Hematopoietic multipotent progenitor cell (in vitro differentiated cells): ENCODE data around the gene ADPGK. TPM values are rescaled to one million over a fixed set of nuclear protein-coding genes. Genes with fewer than 3 reads are reported as not detected.
"Not testable (repeated sequence)": the region's sequence is repeated elsewhere in the genome, so short reads cannot be mapped to it uniquely, and the experiment has no call there.

Experiments used
- DNase-seq, 3 donors: peaks; one replicate each; pipeline ENCODE4 v3.0.0-alpha.2; 2011 to 2015; ENCODE audit warnings: low read depth in 2 of 3, low spot score in 2 of 3
- total RNA-seq: library from RNA; depleted of rRNA; stranded (reverse); fragments of >200 nt; gene quantifications from one replicate; pipeline ENCODE4 v1.2.3, GENCODE V29; 2012

Gene ADPGK
- total RNA-seq, 1 donor, result 79.2 TPM

GRCh38 chr15:72754096-72754495 lies 29.5 kb downstream of the ADPGK start:
- DNase-seq, result no peak

GRCh38 chr15:72751751-72752455 lies 31.7 kb downstream of the ADPGK start:
- DNase-seq, result peak in 2 of 3 donors; percentile 72 to 88

- DNase-seq, result no peak
Measured at GRCh38 chr15:72749700-72750099, 33.9 kb downstream of the ADPGK start.

GRCh38 chr15:72740219-72740618 lies 43.3 kb downstream of the ADPGK start:
- no peak for DNase-seq

- no peak for DNase-seq
Measured at GRCh38 chr15:72737723-72738122, 45.8 kb downstream of the ADPGK start.

GRCh38 chr15:72737061-72737460 lies 46.5 kb downstream of the ADPGK start:
- DNase-seq, result no peak

GRCh38 chr15:72735111-72735510 lies 48.4 kb downstream of the ADPGK start:
- no peak for DNase-seq

GRCh38 chr15:72733941-72734738 lies 49.4 kb downstream of the ADPGK start:
- no peak for DNase-seq

- DNase-seq, result peak in 2 of 3 donors; percentile 18 to 23
Measured at GRCh38 chr15:72732516-72732915, 51.0 kb downstream of the ADPGK start.

- no peak for DNase-seq
Measured at GRCh38 chr15:72732086-72732485, 51.5 kb downstream of the ADPGK start.

- no peak for DNase-seq
Measured at GRCh38 chr15:72728821-72729220, 54.7 kb downstream of the ADPGK start.

GRCh38 chr15:72728249-72728648 lies 55.3 kb downstream of the ADPGK start:
- DNase-seq, result not testable (repeated sequence)

- DNase-seq, result no peak
Measured at GRCh38 chr15:72727154-72727553, 56.4 kb downstream of the ADPGK start.

- DNase-seq, result not testable (repeated sequence)
Measured at GRCh38 chr15:72725851-72726250, 57.7 kb downstream of the ADPGK start.

- DNase-seq, result no peak
Measured at GRCh38 chr15:72725446-72725845, 58.1 kb downstream of the ADPGK start.

GRCh38 chr15:72724028-72724427 lies 59.5 kb downstream of the ADPGK start:
- no peak for DNase-seq

- DNase-seq, result peak; percentile 37 to 69 (median 53)
Measured at GRCh38 chr15:72722071-72722696, 61.4 kb downstream of the ADPGK start.

- not testable (repeated sequence) for DNase-seq
Measured at GRCh38 chr15:72708551-72709303, 74.8 kb downstream of the ADPGK start.

GRCh38 chr15:72706266-72706665 lies 77.3 kb downstream of the ADPGK start:
- DNase-seq, result no peak
